ENCODE measurements around the gene RSPRY1.

DNA sequence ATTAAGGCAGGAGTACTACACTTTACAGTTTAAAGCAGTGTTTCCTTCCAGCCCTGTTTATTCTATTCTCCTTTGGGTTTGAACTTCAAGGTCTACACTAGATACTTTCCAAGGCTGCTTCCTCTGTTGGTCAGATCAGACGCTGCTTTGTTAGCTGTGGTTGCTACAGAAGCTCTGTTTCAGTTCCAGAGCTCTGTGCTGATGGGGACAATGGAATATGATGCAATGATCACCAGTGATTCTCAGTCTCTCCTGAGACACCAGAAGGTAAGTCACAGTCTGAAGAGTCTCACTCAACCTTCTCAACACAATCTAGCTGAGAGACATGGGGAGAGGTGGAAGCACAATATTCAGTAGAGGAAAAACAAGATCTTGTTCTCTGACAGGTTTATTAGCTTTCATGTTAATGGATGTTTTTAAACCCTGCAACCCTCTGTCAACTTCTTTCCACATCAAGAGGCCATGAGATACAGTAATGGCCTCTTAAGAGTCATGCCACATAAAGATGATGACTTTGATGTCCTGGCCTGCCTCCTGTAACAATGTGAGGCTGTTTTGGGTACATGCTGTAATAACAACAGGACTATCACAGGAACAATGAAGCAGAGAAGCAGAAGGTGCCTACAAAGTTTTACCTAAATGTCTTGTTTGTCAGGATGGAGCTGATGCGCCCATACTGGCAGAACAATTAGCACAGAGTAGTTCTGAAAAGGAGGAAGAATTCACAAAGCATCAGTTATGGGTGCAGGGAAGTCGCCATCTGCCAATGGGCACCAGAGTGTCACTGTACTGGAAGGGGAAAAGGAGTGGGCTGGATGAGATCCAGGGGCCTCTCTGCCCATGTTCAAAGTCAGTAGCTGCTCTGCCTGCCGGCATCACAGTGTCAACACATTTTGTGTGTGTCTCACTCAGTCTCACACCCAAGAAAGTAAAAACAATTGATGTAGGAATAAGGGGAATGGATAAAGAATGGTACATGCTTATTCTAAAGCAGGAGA, 33.7 kb upstream of the RSPRY1 start:
- TF ChIP-seq, protein P1, sequence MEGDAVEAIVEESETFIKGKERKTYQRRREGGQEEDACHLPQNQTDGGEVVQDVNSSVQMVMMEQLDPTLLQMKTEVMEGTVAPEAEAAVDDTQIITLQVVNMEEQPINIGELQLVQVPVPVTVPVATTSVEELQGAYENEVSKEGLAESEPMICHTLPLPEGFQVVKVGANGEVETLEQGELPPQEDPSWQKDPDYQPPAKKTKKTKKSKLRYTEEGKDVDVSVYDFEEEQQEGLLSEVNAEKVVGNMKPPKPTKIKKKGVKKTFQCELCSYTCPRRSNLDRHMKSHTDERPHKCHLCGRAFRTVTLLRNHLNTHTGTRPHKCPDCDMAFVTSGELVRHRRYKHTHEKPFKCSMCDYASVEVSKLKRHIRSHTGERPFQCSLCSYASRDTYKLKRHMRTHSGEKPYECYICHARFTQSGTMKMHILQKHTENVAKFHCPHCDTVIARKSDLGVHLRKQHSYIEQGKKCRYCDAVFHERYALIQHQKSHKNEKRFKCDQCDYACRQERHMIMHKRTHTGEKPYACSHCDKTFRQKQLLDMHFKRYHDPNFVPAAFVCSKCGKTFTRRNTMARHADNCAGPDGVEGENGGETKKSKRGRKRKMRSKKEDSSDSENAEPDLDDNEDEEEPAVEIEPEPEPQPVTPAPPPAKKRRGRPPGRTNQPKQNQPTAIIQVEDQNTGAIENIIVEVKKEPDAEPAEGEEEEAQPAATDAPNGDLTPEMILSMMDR (IDR thresholded peaks at IDR 0.05), result no peak
- TF ChIP-seq, protein P2, sequence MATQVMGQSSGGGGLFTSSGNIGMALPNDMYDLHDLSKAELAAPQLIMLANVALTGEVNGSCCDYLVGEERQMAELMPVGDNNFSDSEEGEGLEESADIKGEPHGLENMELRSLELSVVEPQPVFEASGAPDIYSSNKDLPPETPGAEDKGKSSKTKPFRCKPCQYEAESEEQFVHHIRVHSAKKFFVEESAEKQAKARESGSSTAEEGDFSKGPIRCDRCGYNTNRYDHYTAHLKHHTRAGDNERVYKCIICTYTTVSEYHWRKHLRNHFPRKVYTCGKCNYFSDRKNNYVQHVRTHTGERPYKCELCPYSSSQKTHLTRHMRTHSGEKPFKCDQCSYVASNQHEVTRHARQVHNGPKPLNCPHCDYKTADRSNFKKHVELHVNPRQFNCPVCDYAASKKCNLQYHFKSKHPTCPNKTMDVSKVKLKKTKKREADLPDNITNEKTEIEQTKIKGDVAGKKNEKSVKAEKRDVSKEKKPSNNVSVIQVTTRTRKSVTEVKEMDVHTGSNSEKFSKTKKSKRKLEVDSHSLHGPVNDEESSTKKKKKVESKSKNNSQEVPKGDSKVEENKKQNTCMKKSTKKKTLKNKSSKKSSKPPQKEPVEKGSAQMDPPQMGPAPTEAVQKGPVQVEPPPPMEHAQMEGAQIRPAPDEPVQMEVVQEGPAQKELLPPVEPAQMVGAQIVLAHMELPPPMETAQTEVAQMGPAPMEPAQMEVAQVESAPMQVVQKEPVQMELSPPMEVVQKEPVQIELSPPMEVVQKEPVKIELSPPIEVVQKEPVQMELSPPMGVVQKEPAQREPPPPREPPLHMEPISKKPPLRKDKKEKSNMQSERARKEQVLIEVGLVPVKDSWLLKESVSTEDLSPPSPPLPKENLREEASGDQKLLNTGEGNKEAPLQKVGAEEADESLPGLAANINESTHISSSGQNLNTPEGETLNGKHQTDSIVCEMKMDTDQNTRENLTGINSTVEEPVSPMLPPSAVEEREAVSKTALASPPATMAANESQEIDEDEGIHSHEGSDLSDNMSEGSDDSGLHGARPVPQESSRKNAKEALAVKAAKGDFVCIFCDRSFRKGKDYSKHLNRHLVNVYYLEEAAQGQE (IDR thresholded peaks at IDR 0.05; ENCODE audit: low read depth, low read length), result no peak
- TF ChIP-seq EP300 (IDR thresholded peaks at IDR 0.05; ENCODE audit: borderline replicate concordance in 1 of 2, low read depth in 1 of 2, low read length in 1 of 2) (no peak), FOXM1 (IDR thresholded peaks at IDR 0.05; ENCODE audit: low read depth) (no peak), TAF1 (IDR thresholded peaks at IDR 0.05; ENCODE audit: borderline replicate concordance, low read depth, low read length) (no peak), NFIC (IDR thresholded peaks at IDR 0.05; ENCODE audit: borderline replicate concordance) (no peak)

All from SK-N-SH (cell line).